GM19463 (cell line): ENCODE measurements around the gene HNRNPF.
"Not testable (repeated sequence)": the region's sequence is repeated elsewhere in the genome, so short reads cannot be mapped to it uniquely, and the experiment has no call there.

ENCODE experiments used
- ATAC-seq: cut with Tn5 transposase; IDR thresholded peaks from one replicate; pipeline ENCODE4 v1.9.1; 2021; ENCODE audit warnings: mild to moderate bottlenecking, moderate library complexity; ENCODE audit not compliant: unreplicated experiment

The HNRNPF gene

DNA sequence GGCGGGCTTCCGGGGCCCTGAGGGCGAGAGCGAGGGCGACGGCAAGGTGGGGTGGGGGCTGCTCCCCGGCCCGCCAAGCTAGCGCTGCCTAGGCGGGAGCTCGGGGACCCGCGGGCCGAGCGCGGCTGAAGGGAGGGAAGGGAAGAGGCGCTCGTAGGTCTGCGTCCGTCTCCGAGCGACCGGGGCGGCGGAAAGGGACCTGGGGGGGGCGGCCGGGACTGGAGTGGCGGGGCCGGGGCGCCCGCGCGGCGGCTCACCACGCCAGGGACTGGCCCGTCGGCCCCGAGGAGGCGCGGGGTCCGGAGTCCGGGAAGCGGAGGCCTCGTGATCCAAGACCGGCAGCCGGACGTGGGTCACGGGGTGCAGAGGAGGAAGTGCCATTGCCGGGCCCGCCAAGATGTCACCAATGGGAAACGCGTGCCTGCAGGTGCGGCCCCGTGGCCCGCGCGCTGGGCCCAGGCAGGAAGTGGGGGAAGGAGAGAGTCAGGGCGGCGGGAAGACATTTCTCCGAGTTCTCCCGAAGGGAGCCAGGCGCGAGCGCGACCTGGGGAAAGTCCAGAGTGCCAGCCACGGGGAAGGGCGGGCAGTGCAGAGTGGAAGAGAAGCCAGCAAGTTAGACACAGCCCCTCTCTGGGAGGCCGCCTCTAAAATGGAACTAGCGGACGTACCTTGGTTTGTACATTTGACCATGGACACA is 11.9 kb downstream of the HNRNPF start:
- peak; percentile 86 for ATAC-seq

DNA sequence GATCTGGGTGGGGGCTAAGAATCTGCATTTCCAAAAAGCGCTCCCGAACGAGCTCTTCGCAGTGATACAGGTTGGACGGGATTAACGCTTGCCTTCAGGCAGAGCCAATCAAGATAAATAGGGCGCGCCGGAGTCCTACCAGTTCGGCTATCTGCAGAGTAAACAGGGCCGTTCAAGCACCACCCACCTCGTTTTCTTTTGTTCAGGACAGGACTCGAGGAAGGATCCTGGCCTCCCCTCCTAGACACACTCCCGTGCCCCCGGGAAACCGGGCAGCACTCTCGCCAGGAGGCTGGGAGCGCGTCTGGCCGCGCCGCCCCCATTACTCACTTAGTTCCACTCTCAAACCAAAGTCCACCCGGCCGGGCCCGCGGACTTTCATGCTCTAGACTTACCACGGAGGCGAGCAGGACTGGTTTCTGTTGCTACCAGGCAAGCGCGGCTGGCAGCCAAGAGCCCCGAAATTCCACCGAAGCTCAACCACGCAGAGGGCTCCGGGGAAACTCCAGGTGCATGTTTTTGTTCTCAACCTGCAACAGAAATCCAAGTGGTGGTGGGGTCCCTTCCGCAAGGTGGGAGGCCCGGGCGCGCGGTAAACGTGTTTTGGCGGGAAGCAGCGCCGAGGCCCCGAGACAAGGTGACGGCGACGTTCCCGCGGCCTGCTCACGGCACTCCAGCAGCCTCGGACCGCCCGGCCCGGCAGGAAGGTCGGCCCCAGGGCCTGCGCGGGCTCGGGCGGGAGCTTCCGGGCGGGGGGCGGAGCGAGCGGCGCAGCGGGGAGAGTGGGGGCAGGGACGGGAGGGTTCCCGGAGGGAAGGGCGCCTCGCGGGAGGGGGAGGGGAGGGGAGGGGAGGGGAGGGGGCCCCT is 12.7 kb downstream of the HNRNPF start:
- ATAC-seq: peak; percentile 49

DNA sequence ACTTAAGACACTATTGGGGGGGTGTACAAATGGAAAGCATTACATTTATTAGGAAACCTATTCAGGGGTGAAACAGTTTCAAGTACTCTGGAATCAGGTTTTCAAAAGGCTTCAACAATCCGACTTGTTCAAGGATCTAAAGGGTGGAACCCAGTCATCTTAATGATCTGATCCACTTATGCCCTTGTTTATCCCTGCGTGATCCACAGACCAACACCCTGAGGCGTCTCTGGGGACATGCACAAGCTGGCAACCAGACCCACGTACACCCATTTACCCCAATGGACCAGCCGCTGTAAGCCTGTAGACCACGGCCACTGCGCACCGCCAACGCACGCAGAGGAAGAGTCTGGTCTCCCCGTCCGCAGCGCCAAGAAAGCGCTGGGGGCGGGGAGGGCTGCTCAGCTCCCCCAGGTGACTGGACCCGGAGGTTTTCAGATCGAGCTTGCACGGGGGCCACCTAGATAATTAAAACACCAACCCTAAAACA is 13.4 kb downstream of the HNRNPF start:
- ATAC-seq: no peak

DNA sequence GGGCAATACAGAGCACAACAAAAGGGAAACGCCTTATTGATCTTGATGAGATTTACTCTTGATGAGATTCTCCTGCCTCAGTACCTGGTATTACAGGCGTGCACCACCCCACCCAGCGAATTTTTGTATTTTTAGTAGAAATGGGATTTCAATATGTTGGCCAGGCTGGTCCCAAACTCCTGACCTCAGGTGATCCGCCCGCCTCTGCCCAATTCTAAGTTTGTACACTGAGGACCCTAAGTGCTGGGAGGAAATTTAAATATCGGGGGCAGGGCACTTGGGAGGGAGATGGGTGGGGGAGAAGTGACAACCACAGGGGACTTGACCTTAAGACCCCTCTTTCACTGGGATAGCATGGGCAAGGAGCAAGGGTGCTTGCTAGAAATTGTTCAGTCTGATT is 14.1 kb downstream of the HNRNPF start:
- ATAC-seq: no peak

DNA sequence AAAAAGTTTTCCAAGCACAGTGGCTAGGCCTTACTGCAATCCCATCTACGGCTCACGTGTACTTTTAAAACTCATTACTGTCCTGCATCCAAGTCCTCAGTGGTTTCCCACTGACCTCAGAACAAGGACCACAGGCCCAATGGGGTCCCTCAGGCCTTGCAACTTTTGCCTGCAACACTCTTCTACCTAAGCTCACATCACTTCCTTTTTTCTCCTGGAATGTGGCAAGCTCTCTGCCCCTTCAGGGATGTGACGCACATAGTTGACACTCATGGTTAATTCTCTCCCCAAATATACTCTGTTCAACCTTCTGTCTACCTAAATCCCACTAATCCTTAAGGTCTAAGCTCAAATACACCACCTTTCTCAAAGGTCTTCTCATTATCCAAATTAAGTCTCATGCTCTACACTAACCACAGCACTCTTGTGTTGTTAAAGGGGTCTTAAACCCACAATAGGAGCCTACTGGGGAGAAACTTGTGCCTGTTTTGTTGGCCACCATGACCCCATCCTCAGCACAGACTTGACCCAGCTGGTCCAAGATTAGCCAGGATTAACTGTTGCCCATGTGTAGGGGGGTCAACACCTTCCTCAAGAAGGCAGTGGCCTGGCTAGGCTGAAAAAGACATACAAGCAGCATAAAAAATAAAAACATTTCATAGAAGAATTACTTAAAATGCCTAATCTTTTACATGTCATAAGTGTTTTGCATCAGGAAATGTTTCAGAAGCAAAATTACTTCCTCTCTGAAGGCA is 15.2 kb downstream of the HNRNPF start:
- ATAC-seq: no peak

DNA sequence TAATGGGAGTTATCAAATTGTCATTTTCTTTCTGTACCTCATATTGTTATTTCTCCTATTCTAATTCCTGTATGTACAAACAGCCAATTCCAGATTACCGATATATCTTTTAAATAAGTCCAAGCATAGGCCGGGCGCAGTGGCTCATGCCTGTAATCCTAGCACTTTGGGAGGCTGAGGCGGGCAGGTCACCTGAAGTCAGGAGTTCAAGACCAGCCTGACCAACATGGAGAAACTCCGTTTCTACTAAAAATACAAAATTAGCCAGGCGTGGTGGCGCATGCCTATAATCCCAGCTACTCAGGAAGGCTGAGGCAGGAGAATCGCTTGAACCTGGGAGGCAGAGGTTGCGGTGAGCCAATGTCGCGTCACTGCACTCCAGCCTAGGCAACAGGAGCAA is 15.8 kb downstream of the HNRNPF start:
- not testable (repeated sequence) for ATAC-seq

DNA sequence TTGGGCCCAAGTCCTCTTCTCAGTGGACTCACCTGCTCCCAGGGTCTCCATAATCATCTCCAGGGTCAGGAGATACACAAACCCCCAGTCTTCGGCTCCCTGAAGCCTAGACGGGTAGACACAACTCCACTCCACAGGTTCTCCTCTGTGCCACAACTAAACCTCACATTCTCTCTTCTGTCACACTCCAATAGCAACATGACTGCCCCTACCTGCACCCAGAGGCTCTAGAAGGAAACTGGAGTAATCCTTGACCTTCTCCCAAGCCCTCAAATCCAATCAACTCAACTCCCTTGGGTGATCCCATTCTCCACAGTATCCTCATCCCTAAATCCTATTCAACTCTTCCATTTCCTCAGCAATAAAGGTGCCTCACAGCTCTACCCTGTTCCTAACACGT is 16.2 kb downstream of the HNRNPF start:
- no peak for ATAC-seq

DNA sequence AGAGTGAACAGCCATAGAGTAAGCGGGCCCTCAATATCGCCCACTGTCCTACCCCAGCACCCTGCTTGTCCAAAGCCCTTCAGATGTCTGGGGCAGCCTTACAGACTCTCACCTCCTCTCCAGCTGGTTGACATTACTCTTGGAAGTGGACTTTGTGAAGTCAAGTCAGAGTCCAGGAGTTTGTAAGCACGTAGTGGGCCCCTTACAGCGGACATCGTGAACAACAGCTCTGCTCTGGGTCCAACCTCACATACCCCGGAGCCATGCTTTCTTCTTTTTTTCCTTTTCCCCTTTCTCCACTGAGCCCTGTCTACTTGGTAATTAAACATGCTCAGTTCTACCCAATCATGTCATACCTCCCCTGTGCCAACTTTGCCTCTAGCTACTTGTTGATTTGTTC is 17.5 kb downstream of the HNRNPF start:
- ATAC-seq: no peak

DNA sequence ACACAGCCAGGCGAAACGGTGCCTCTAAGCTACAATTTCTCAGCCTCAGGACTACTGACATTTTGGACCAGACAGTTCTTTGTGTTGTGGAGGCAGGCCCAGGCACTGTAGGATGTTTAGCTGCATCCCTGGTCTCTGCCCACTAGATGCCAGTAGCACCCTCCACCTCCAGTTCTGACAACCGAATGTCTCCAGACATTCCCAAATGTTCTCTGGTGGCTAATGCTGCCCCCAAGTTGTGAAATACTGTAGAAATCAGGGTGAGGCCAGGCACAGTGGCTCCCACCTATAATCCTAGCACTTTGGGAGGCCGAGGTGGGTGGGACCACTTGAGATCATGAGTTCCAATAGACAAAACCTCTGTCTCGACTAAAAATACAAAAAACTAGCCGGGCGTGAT is 18.2 kb downstream of the HNRNPF start:
- ATAC-seq: no peak

DNA sequence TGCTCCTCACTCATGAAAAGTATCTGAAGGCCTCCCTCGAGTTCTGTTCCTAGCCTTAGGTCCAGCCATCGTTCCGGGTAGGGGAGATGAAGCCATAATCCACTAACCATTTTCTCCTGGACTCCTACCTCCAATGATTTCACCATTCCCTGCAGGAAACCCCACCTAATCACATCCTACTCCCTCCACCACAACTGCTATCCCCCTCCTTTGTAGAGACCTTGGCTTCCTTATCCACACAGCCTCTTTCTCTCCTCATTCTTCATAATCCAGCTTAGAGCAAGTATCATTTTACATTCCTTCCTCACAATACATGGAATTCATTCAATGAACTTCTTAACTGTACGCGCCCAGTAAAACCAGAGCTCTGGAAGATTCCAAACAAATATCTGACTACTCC is 18.7 kb downstream of the HNRNPF start:
- ATAC-seq: no peak

DNA sequence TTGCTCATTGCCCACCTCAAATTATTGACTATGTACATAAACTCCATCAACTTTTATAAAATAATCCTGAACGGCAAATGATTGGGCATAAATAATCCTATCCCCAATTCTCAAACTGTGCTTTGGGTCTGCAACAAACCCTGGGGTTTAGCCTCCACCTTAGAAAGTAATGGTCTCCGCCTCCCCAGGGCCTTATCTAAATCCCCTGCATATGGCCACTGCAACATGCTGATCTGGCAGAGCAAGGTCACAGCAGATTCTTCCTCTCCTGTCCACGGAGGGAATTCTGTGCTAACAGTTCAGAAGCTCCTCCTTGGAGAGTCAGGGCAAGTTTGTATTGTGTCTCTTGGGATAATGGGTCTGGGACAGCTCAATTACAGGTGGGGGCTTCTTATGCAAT is 19.1 kb downstream of the HNRNPF start:
- ATAC-seq: no peak

DNA sequence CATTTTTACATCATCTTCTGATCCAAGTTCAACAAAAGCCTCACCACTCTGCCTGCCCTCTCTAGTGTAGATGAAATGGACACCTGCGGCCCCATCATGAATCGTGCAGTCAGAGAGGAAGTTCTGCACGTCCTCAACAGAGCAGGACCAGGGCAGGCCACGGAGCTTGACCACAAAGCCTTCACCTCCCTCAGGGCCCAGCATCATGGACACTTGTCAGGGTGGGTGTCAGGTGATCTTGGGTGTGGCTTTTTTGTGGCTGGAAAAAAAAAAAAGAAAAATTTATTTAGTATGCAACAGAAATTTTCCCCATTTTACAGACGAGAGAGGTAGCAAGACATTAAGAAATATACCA is 21.3 kb downstream of the HNRNPF start:
- no peak for ATAC-seq

DNA sequence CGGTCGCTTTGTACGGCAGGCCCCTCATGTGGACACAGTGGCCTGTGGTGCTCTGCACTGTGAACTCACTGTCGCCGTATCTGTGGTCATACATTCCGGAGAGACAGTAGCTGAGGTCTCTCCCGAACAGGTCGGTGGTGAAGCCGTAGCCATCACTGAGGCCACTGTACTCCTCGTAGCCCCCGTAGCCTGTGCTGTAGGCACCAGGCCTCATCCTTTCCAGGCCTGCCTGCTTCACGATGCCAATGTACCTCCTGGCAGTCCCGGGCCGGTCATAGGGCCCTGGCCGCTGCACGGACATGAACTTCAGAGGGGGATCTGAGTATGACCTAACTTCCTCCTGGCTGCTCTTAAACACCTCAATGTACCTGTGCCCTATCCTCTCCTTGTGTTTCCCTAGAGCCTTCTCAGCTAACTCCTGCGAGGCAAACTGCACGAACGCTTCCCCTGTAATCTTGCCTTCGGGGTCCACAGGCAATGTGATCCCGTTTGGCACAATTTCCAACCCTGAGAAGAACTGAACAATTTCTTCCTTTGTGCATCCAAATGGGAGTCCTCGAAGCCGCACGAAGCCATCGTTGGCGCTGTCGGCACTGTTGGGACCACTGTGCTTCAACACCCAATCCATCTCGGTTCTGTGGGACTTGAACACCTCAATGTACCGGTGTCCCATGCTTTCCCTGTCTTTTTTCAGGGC is 21.9 kb downstream of the HNRNPF start:
- no peak for ATAC-seq

DNA sequence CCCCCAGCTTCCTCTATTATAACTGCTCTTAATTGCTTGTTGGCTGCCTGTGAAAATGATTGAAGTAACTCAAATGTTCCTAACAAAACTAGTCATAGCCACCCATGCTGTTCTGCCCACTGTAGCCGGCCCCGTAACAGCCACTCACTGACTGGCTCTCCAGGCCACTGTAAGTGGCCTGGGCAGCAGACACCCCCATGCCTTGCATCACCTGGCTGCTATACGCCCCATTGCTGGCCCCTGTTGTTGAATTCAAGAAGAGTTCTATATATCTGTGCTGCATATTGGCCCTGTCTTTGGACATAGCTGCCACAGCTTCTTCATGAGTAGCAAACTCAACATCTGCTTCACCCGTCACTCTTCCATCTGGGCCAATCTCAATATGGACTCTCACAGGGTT is 22.4 kb downstream of the HNRNPF start:
- ATAC-seq: no peak

DNA sequence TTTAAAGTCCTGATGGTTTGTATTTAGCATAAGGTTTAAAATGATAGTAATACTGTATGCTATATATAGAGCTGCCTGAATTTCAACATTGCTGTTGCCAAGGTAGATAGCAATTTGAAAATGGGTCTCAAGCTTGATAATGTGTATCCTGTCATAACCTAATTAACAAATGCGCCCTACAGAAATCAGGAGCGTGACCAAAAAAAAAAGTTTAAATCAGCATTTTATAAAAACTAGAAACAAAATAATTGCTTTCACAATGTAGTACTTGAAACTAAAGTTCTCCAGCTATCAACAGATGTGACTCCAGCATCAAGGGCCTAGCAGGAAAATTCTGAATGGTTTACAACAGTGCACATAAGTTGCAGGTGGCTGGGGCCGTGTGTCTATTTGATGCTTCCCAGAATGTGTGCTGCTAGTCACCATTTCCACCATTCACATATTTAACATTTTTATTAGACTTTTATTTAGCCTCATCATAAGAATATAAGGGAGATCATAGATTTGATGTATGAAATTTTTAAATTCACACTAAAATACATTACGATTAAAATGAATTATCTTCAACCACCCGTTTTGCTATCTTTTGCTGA is 23.5 kb downstream of the HNRNPF start:
- ATAC-seq: no peak

DNA sequence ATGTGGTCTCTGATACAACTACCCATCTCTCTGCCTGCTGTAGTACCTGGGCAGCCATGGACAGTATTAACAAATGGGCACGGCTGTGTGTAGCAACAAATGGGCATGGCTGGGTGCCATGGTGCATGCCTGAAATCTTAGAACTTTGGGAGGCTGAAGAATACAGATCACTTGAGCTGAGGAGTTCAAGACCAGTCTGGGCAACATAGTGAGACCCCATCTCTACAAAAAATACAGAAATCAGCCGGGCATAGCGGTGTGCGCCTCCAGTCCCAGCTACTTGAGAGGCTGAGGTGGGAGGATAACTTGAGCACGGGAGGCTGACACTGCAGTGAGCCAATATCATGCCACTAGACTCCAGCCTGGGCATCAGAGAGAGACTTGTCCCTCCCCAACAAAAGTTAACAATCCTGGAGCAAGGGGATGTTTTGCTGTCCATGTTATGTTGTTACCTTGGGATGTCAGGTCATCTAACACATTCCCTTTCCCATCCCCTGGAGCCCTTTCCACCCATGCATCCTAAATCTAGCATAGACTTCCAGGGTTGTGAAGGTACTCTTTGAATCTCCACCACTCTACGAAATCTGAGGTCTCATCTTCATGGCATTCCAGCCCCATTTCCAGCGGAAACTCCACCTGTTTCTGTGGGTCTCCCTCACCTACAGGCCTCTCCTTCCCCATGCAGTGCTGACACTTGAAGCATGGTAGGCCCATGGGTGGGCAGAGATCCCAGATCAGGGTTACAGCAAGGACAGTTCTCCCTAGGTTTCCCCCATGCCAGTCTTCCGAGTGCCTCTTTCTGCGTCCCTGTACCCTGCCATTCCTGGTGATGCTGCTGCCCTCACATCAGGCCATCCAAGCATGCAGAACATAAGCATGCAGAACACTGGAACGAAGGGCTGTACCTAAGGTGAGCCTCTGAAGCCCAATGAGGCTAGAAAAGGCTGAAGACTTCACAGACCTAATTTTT is 24.4 kb downstream of the HNRNPF start:
- ATAC-seq: no peak

DNA sequence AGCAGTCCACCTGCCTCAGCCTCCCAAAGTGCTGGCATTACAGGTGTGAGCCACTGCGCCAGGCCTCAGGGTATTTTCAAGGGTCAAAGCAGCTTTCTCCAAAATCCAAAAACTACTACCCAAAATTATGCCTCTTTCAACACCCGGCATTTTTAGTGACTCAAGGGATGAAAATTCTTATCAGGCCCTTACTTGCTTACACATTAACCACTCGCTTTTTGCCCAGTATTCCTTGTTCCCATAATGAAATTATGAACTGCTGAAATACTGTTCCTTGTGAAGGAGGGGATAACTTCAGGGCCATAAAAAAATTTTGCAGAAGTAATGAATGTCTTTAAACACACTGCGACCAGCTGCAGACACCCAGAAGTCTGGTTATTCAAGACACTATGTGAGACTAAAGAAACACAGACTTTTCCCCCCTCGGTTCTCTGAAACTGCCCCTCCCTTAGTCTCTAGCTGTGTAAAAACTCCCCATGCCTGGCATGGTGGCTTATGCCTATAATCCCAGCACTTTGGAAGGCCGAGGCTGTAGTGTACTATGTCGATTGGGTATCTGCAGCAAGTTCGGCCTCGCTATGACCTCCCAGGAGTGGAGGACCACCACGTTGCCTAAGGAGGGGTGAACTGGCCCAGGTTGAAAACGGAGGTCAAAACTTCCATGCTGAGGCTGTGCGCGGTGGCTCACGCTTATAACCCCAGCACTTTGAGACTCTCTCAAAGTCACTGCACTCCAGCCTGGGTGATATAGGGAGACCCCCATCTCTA is 25.6 kb downstream of the HNRNPF start:
- ATAC-seq: no peak

DNA sequence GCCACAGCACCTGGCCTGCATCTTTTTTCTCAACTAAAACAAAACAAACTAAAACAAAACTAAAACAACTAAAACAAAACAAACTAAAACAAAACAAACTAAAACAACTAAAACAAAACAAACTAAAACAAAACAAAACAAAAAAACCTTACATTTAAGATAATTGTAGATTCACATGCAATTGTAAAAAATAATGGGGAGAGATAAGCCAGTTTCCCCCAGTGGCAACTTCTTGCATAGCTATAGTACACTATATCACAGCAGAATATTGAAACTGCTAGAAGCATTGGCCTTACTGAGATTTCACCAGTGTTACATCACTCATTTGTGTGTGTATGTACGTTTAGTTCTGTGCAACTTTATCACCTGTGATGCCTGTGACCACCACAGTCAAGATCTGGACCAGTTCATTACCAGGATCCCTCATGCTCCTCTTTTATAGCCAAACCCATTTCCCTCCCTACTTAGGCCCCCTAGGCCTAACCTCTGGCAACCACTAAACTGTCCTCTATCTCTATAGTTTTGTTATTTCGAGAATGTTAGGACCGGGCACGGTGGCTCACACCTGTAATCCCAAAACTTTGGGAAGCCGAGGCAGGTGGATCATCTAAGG is 28.3 kb downstream of the HNRNPF start:
- no peak for ATAC-seq
